A549 treated with Hydrocortisone at 1 μM for 4 hours (cell line): ENCODE measurements around the gene GRM6. TPM values are rescaled to one million over a fixed set of nuclear protein-coding genes. Genes with fewer than 3 reads are reported as not detected.

Experiments used
- total RNA-seq: library from RNA; stranded (reverse); fragments of 200-300 nt; extraction: Qiagen RNA extraction; gene quantifications from 5 replicates; pipeline ENCODE4 v1.2.3, GENCODE V29; 2022

Gene GRM6
- not detected in 5 replicates for total RNA-seq

GRCh38 chr5:178994580-178995340 is at the start of gene GRM6:
GRM6 (minus strand) TSS chr5:178995320; CDS start chr5:178994944, 376 bp downstream.

GRCh38 chr5:179023528-179024189 is 28.5 kb upstream of the GRM6 start, which contains the start of gene ZNF879:
ZNF879 (plus strand) TSS chr5:179023804; CDS start chr5:179025005, 1,201 bp downstream.

GRCh38 chr5:178940569-178941360 is 54.4 kb downstream of the GRM6 start, which contains the start of gene ZNF454:
ZNF454 (plus strand) TSS chr5:178941198; CDS start chr5:178942792, 1,594 bp downstream.

Other genes with a start within 250 kb of the GRM6 start
- gene ZNF354B, start 135.4 kb downstream of the GRM6 start, total RNA-seq: 3.9 to 5.7 TPM (median 4.7 TPM) in 5 replicates
- 0.06 TPM in 1 of 5 replicates, not detected in the others for gene ZFP2, start 99.4 kb downstream of the GRM6 start, total RNA-seq
- not detected in 5 replicates for gene ZNF454, start 54.1 kb downstream of the GRM6 start, total RNA-seq
- 0.54 to 0.93 TPM (median 0.64 TPM) in 5 replicates for gene ZNF879, start 28.5 kb upstream of the GRM6 start, total RNA-seq
- gene ZNF354C, start 65.1 kb upstream of the GRM6 start, total RNA-seq: 0.49 to 0.99 TPM (median 0.74 TPM) in 5 replicates